DOHH2 (cell line): Measurements from ENCODE around the gene SLC9A1.

Experiments
- EZH2phosphoT487 ChIP-seq: fragments of 200-600 bp; sonication (generic); IDR thresholded peaks from 2 replicates; pipeline ENCODE4 v1.6.1; 2017; ENCODE audit warnings: borderline replicate concordance, mild to moderate bottlenecking, antibody characterized with exemption, low read length, moderate library complexity, mixed read lengths
- TF ChIP-seq, protein P1 (sequence below): fragments of 200-600 bp; sonication (generic); IDR thresholded peaks from one replicate; pipeline ENCODE4 v1.5.1; 2014; ENCODE audit warnings: antibody characterized with exemption, mild to moderate bottlenecking, low read depth, low read length; ENCODE audit not compliant: poor library complexity, severe bottlenecking

GRCh38 chr1:27147842-27148518, 6.9 kb downstream of the SLC9A1 start:
- TF ChIP-seq, protein P1, sequence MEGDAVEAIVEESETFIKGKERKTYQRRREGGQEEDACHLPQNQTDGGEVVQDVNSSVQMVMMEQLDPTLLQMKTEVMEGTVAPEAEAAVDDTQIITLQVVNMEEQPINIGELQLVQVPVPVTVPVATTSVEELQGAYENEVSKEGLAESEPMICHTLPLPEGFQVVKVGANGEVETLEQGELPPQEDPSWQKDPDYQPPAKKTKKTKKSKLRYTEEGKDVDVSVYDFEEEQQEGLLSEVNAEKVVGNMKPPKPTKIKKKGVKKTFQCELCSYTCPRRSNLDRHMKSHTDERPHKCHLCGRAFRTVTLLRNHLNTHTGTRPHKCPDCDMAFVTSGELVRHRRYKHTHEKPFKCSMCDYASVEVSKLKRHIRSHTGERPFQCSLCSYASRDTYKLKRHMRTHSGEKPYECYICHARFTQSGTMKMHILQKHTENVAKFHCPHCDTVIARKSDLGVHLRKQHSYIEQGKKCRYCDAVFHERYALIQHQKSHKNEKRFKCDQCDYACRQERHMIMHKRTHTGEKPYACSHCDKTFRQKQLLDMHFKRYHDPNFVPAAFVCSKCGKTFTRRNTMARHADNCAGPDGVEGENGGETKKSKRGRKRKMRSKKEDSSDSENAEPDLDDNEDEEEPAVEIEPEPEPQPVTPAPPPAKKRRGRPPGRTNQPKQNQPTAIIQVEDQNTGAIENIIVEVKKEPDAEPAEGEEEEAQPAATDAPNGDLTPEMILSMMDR = no peak
- no peak for TF ChIP-seq EZH2phosphoT487
